Endothelial cell of umbilical vein (primary cell): ENCODE results near the gene GGN. TPM values are rescaled to one million over a fixed set of nuclear protein-coding genes. Genes with fewer than 3 reads are reported as not detected.

ENCODE experiments used
- BruUV-seq: library from RNA; stranded (reverse); fragments of 400-500 nt; replicated peaks from 2 replicates; lab custom pipeline; 2021; lab: Mats Ljungman, UMichigan
- CTCF ChIA-PET: fragments of 300-600, 350-600 bp; sonication (Branson Sonifier 250); formaldehyde crosslinking; loops from one replicate; lab custom pipeline; 2021; ENCODE audit warnings: antibody characterized with exemption, inconsistent platforms; lab: Charles Lee
- POLR2A ChIA-PET: fragments of 300-600, 350-600 bp; sonication (Branson Sonifier 250); formaldehyde crosslinking; loops from one replicate; lab custom pipeline; 2021; ENCODE audit warnings: antibody characterized with exemption, inconsistent platforms; lab: Charles Lee
- DNase-seq: peaks from one replicate; pipeline ENCODE4 v3.0.0-alpha.2; 2011; ENCODE audit warnings: low read depth, low spot score
- FAIRE-seq: peaks from 2 replicates; lab custom pipeline; 2011; peaks lifted over from hg19 to GRCh38; lab: Jason Lieb, UNC
- H2AFZ ChIP-seq: 2 replicates; pipeline ENCODE4 v1.6.0; 2012; ENCODE audit warnings: low read depth, low read length, control low read depth, inconsistent platforms
- H3K27ac ChIP-seq: 2 replicates; pipeline ENCODE4 v1.5.1; 2011; ENCODE audit warnings: low read depth, mild to moderate bottlenecking, control low read depth, low read length, moderate library complexity; ENCODE audit not compliant: insufficient read depth
- H3K27me3 ChIP-seq, 2 experiments: 2 replicates each; pipeline versions ENCODE4 v1.6.0 to v1.6.1; 2011; ENCODE audit warnings: low read length in 2 of 2, mixed read lengths in 1 of 2; ENCODE audit not compliant: control insufficient read depth in 2 of 2, insufficient read depth in 2 of 2
- H3K36me3 ChIP-seq, 2 experiments: 2 replicates in 1 of 2; 3 replicates in 1 of 2; pipeline ENCODE4 v1.5.1; 2011; ENCODE audit warnings: low read length in 2 of 2, mild to moderate bottlenecking in 1 of 2, moderate library complexity in 1 of 2; ENCODE audit not compliant: control insufficient read depth in 2 of 2, insufficient read depth in 2 of 2; ENCODE audit errors: extremely low read depth in 1 of 2
- H3K4me1 ChIP-seq: 3 replicates; pipeline ENCODE4 v1.5.1; 2011; ENCODE audit warnings: mild to moderate bottlenecking, low read length; ENCODE audit not compliant: control insufficient read depth, insufficient read depth; ENCODE audit errors: extremely low read depth
- H3K4me2 ChIP-seq: 2 replicates; pipeline ENCODE4 v1.6.1; 2011; ENCODE audit warnings: low read length, control low read depth, mixed read lengths; ENCODE audit not compliant: insufficient read depth
- H3K4me3 ChIP-seq, 3 experiments: fragments of 200-600 bp in 1 of 3; sonication (generic), shearing (Covaris generic) in 1 of 3; replicated peaks in 1 of 3; 2 replicates each; pipeline ENCODE4 v1.5.1; 2011 to 2016; ENCODE audit warnings: control low read depth in 3 of 3, low read length in 3 of 3, mild to moderate bottlenecking in 2 of 3, inconsistent platforms in 1 of 3, low read depth in 1 of 3, moderate library complexity in 1 of 3; ENCODE audit not compliant: insufficient read depth in 1 of 3
- H3K79me2 ChIP-seq: 2 replicates; pipeline ENCODE4 v1.6.0; 2012; ENCODE audit warnings: low read length, inconsistent platforms; ENCODE audit not compliant: control insufficient read depth, insufficient read depth
- H3K9ac ChIP-seq: replicated peaks from 2 replicates; pipeline ENCODE3; 2011; ENCODE audit warnings: low read length, control low read depth; ENCODE audit not compliant: insufficient read depth; ENCODE audit errors: extremely low read depth
- H3K9me1 ChIP-seq: replicated peaks from 3 replicates; pipeline ENCODE4 v1.6.0; 2011; ENCODE audit warnings: mild to moderate bottlenecking, low read length; ENCODE audit not compliant: control insufficient read depth, insufficient read depth; ENCODE audit errors: extremely low read depth
- H3K9me3 ChIP-seq: replicated peaks from 2 replicates; pipeline ENCODE4 v1.5.1; 2012; ENCODE audit warnings: low read length, inconsistent platforms; ENCODE audit not compliant: control insufficient read depth, insufficient read depth
- H4K20me1 ChIP-seq: replicated peaks from 2 replicates; pipeline ENCODE3; 2011; ENCODE audit warnings: mild to moderate bottlenecking, low read length; ENCODE audit not compliant: control insufficient read depth, insufficient read depth; ENCODE audit errors: extremely low read depth
- CTCF ChIP-seq, 2 donors: IDR thresholded peaks; 1 replicate in 1 of 2; 2 replicates in 1 of 2; pipeline ENCODE4 v1.5.1; 2011; ENCODE audit warnings: low read length in 2 of 2, mild to moderate bottlenecking in 2 of 2, moderate library complexity in 2 of 2, control low read depth in 1 of 2, inconsistent platforms in 1 of 2, low read depth in 1 of 2; ENCODE audit not compliant: insufficient read depth in 1 of 2; ENCODE audit errors: extremely low read depth in 1 of 2
- EZH2 ChIP-seq: IDR thresholded peaks from 2 replicates; pipeline ENCODE4 v1.6.1; 2012; ENCODE audit warnings: borderline replicate concordance, low read depth, mild to moderate bottlenecking, moderate library complexity, low read length, inconsistent platforms; ENCODE audit not compliant: severe bottlenecking
- FOS ChIP-seq: IDR thresholded peaks from 2 replicates; pipeline ENCODE4 v1.6.1; 2011; ENCODE audit warnings: mild to moderate bottlenecking, low read length, moderate library complexity, borderline replicate concordance; ENCODE audit not compliant: insufficient read depth
- GATA2 ChIP-seq: IDR thresholded peaks from 2 replicates; pipeline ENCODE4 v1.7.0; 2011; ENCODE audit warnings: low read depth, mild to moderate bottlenecking, moderate library complexity, mixed read lengths, low read length; ENCODE audit not compliant: insufficient read length, insufficient read depth
- JUN ChIP-seq: IDR thresholded peaks from 2 replicates; pipeline ENCODE4 v1.6.1; 2011; ENCODE audit warnings: borderline replicate concordance, low read depth; ENCODE audit not compliant: insufficient read length, insufficient read depth
- MYC ChIP-seq: IDR thresholded peaks from one replicate; pipeline ENCODE4 v1.6.1; 2011; ENCODE audit warnings: mild to moderate bottlenecking, low read depth, low read length
- POLR2A ChIP-seq: IDR thresholded peaks from 2 replicates; pipeline ENCODE4 v1.6.1; 2012; ENCODE audit warnings: low read depth, mild to moderate bottlenecking, control low read depth, low read length
- POLR2AphosphoS5 ChIP-seq: IDR thresholded peaks from 2 replicates; pipeline ENCODE4 v1.6.1; 2012; ENCODE audit warnings: low read depth, mild to moderate bottlenecking, control low read depth, low read length, moderate library complexity; ENCODE audit not compliant: insufficient read depth
- dilution Hi-C: fragments of 300-500 bp; cut with MboI; formaldehyde crosslinking; loops from one replicate; pipeline ENCODE4 v1.15.0; 2019; ENCODE audit warnings: low sequenced_read_pairs; ENCODE audit not compliant: extremely low pct_ligation_motif_present
- intact Hi-C: fragments of 100-400 bp; cut with micrococcal nuclease; formaldehyde crosslinking; loops from one replicate; pipeline ENCODE4 v1.10.0; 2022
- polyA plus RNA-seq, 4 experiments: library from polyadenylated mRNA; depleted of rRNA in 3 of 4; stranded (reverse) in 3 of 4; unstranded in 1 of 4; fragments of >200 nt; gene quantifications; 2 replicates each; pipeline versions ENCODE4 v1.2.1 to v1.2.3, GENCODE V29; 2011 to 2012; ENCODE audit warnings: missing spikeins in 1 of 4
- total RNA-seq: library from RNA; stranded (reverse); gene quantifications from 2 replicates; pipeline ENCODE4 v1.2.3, GENCODE V29; 2021
- TF ChIP-seq, protein P1 (sequence below): IDR thresholded peaks from 2 replicates; pipeline ENCODE4 v1.6.1; 2011; ENCODE audit not compliant: insufficient read depth, insufficient read length

Gene GGN
- total and polyA plus RNA-seq, 2 donors (not counting 3 experiments of a cell fraction or from before 2014, with no cell fraction given): 0.39 to 0.88 TPM

GRCh38 chr19:38358071-38358470, 29.8 kb downstream of the GGN start:
- DNase-seq (no peak), FAIRE-seq (no peak)
- Histone ChIP-seq H3K27ac (no peak overlapping the region), H2AFZ (no peak overlapping the region), H3K4me1 (peaks cover 3% of the 10 kb centered on the region), H3K9me1 (no peaks in the 10 kb centered on the region), H3K79me2 (no peaks in the 10 kb centered on the region), H3K9me3 (no peaks in the 10 kb centered on the region), H3K4me3 (no peak overlapping the region), H3K9ac (no peak overlapping the region), H4K20me1 (no peaks in the 10 kb centered on the region), H3K27me3 (peaks cover 13 to 14% of the 10 kb centered on the region in 2 experiments), H3K36me3 (no peaks in the 10 kb centered on the region), H3K4me2 (no peak overlapping the region)
- CTCF ChIA-PET: interaction anchor here (0.9 to 1.4 kb wide), 3 partner anchors 13 to 456 kb away, joined by 3 read pairs; partner anchors contain the start of gene PSMD8
- dilution Hi-C loops (no loop called here), intact Hi-C loops (no loop called here)
- BruUV-seq: no TSS peak
- no peak for TF ChIP-seq CTCF (IDR thresholded peaks at IDR 0.05; ENCODE audit: extremely low read depth in 1 of 2, insufficient read depth in 1 of 2, low read depth in 1 of 2, low read length in 2 of 2)
- TF ChIP-seq POLR2AphosphoS5: no peak
- no peak for TF ChIP-seq EZH2
- TF ChIP-seq, protein P1, sequence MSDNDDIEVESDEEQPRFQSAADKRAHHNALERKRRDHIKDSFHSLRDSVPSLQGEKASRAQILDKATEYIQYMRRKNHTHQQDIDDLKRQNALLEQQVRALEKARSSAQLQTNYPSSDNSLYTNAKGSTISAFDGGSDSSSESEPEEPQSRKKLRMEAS: no peak
- no peak for TF ChIP-seq JUN
- TF ChIP-seq FOS: no peak
- no peak for TF ChIP-seq GATA2
- TF ChIP-seq MYC: no peak
- no peak for TF ChIP-seq POLR2A
- POLR2A ChIA-PET: no interaction called here
